HG03342 (cell line): ENCODE data around the gene CNFN.
"Not testable (repeated sequence)": the region's sequence is repeated elsewhere in the genome, so short reads cannot be mapped to it uniquely, and the experiment has no call there.

Experiments used
- ATAC-seq: cut with Tn5 transposase; IDR thresholded peaks from one replicate; pipeline ENCODE4 v1.9.1; 2021; ENCODE audit warnings: mild to moderate bottlenecking, moderate library complexity; ENCODE audit not compliant: unreplicated experiment

Gene CNFN

GRCh38 chr19:42352301-42353259 lies 37.5 kb downstream of the CNFN start:
- no peak for ATAC-seq

- ATAC-seq: no peak
Measured at GRCh38 chr19:42351079-42351735, 38.9 kb downstream of the CNFN start.

- no peak for ATAC-seq
Measured at GRCh38 chr19:42350417-42350816, 39.7 kb downstream of the CNFN start.

- no peak for ATAC-seq
Measured at GRCh38 chr19:42349378-42350107, 40.6 kb downstream of the CNFN start.

- no peak for ATAC-seq
Measured at GRCh38 chr19:42348211-42348610, 41.9 kb downstream of the CNFN start.

GRCh38 chr19:42345191-42345812 lies 44.8 kb downstream of the CNFN start:
- no peak for ATAC-seq

GRCh38 chr19:42344336-42344893 lies 45.7 kb downstream of the CNFN start:
- ATAC-seq: no peak

GRCh38 chr19:42343344-42344110 lies 46.6 kb downstream of the CNFN start:
- ATAC-seq: no peak

- ATAC-seq: not testable (repeated sequence)
Measured at GRCh38 chr19:42339922-42340321, 50.2 kb downstream of the CNFN start.

GRCh38 chr19:42339126-42339860 lies 50.8 kb downstream of the CNFN start:
- not testable (repeated sequence) for ATAC-seq
